T-helper 2 cell treated with Interferon-gamma antibody and Interleukin-4, amounts not matched to agents 5 μg/mL and 100 μg/mL, for 36 hours (primary cell): ENCODE data around the gene DNASE1L2.
"Not testable (repeated sequence)": the region's sequence is repeated elsewhere in the genome, so short reads cannot be mapped to it uniquely, and the experiment has no call there.

ENCODE experiments used
- DNase-seq: peaks from one replicate; pipeline ENCODE4 v3.0.0; 2021; ENCODE audit warnings: low spot score
- H3K27ac Mint-ChIP-seq: one replicate; pipeline ENCODE4 v1.8.0; 2021; ENCODE audit warnings: mild to moderate bottlenecking, mixed read lengths
- H3K27me3 Mint-ChIP-seq: one replicate; pipeline ENCODE4 v1.8.0; 2021; ENCODE audit warnings: low read depth, mixed read lengths
- H3K36me3 Mint-ChIP-seq: one replicate; pipeline ENCODE4 v1.8.0; 2021; ENCODE audit warnings: low read depth, mixed read lengths
- H3K4me1 Mint-ChIP-seq: one replicate; pipeline ENCODE4 v1.8.0; 2021; ENCODE audit warnings: low read depth, mixed read lengths
- H3K4me3 Mint-ChIP-seq: one replicate; pipeline ENCODE4 v1.8.0; 2022; ENCODE audit warnings: mild to moderate bottlenecking, moderate library complexity, mixed read lengths
- H3K9me3 Mint-ChIP-seq: one replicate; pipeline ENCODE4 v1.8.0; 2021; ENCODE audit warnings: mixed read lengths

DNASE1L2 gene

DNA sequence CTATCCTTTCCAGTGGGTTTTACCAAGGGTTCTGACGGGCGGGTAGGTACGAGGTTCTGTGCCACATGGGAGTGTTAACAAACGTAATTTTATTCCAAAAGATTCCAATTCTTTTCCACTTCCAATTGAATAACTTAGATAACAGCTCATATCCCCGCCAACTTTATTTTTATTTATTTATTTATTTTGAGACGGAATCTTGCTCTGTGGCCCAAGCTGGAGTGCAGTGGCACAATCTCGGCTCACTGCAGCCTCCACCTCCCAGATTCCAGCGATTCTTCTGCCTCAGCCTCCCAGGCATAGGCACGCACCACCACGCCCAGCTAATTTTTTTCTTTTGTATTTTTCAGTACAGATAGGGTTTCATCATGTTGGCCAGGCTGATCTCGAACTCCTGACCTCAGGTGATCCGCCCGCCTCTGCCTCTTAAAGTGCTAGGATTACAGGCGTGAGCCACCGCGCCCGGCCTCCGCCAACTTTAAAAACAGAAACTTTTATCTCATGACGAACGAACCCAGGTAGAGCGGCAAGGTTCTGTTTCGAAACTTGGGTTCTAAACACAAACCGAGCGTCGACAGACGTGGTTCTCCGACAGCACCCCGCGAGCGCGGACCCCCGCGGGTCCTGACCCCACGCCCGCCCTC, 14.5 kb downstream of the DNASE1L2 start:
- H3K27ac Mint-ChIP-seq: peak overlapping the region; percentile 92
- DNase-seq: peak; percentile 24
- H3K4me3 Mint-ChIP-seq: peak overlapping the region; percentile 91
- H3K27me3 Mint-ChIP-seq: no peaks in the 10 kb centered on the region
- H3K4me1 Mint-ChIP-seq: peaks cover 3% of the 10 kb centered on the region
- peaks cover 27% of the 10 kb centered on the region for H3K36me3 Mint-ChIP-seq
- no peaks in the 10 kb centered on the region for H3K9me3 Mint-ChIP-seq

DNA sequence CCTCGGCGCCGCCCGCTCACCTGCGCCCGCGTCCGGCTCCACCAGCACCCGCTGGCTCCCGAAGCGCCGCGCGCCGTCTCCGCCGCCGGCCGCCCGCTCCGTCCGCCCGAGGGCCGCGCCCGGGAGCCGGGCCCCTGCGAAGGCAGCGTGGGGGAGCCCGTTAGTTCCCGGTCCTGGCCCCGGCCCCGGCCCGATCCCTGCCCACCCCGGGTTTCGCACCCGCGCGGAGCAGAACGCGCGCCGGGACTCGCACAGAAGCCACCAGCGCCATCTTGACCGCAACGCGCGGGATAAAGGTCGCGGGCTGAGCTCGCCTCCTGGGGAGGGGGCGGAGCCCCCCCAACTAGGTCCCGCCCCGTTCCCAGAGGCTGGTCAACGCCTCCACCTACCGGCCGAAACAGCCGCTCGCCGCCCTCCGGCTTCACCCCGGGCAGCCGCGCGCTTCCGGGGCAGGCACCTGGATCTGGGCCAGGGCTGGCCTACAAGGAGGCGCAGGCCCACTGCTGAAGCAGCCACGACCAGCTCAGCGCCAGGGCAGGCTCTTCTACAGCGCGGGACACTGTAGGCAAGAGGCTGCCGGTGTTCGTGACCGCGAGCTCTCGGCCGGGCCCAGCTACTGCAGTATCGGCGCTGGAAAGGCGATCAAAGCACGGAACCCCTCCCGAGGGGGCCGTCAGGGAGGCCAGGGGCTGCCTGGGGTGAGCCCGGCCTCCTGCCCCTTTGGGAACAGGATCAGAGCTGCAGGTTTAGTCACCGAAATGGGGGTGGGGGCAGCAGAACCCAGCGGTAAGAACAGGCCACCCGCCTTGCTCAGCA, 15.3 kb downstream of the DNASE1L2 start, which contains the start of gene ECI1:
ECI1 (minus strand) TSS at position 292 of the 816 bp plus-strand sequence; CDS start at position 271, 21 bp downstream.
- peak; percentile 89 for DNase-seq
- Mint-ChIP-seq H3K4me1 (peaks cover 3% of the 10 kb centered on the region), H3K27me3 (no peaks in the 10 kb centered on the region), H3K4me3 (peak within 1 kb of the TSS; percentile 91), H3K9me3 (no peaks in the 10 kb centered on the region), H3K36me3 (peaks cover 34% of the 10 kb centered on the region), H3K27ac (peak within 1 kb of the TSS; percentile 92)

DNA sequence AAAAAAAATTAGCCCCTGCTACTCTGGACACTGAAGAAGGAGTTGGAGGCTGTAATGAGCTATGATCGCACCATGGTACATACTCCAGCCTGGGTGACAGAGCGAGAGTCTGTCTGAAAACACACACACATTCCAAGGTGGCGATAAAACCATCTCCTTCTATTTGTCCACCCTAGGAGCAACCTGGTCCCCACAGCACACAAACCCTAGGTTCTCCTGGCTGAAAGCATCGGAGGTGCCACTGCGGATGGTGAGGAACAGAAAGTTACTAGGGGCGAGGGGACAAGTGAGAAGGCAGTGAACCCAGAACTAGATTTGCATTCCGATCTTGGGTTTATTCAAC, 16.5 kb downstream of the DNASE1L2 start:
- Mint-ChIP-seq H3K36me3 (peaks cover 43% of the 10 kb centered on the region), H3K4me3 (no peak overlapping the region)

DNA sequence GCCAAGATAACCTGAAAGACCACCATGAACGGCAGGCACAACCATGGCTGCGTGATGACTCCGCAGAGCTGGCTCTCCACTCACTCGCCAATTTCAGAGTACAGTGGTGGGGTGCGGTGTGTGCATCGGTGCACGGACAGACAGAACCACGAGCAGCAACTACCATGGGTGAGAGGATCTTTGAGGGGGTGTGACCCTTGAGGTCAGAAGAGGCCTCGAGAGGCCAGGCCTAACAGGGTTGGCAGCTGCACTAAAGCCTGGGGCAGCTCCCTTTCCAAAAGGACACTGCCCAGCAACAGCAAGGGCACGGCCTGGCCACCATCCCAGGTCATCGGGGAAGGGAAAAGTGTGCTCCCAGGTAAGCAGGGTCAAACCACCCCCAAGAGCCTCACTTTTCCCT, 17.0 kb downstream of the DNASE1L2 start:
- H3K4me3 Mint-ChIP-seq: no peak overlapping the region
- no peak for DNase-seq
- H3K9me3 Mint-ChIP-seq: no peaks in the 10 kb centered on the region
- no peak overlapping the region for H3K27ac Mint-ChIP-seq
- H3K36me3 Mint-ChIP-seq: peaks cover 48% of the 10 kb centered on the region
- H3K27me3 Mint-ChIP-seq: no peaks in the 10 kb centered on the region
- H3K4me1 Mint-ChIP-seq: peaks cover 3% of the 10 kb centered on the region

More for the DNA sequence above, 16.5 kb downstream of the DNASE1L2 start:
- no peak for DNase-seq
- no peaks in the 10 kb centered on the region for H3K27me3 Mint-ChIP-seq
- H3K27ac Mint-ChIP-seq: peak overlapping the region; percentile 63
- peaks cover 3% of the 10 kb centered on the region for H3K4me1 Mint-ChIP-seq
- H3K9me3 Mint-ChIP-seq: no peaks in the 10 kb centered on the region

DNA sequence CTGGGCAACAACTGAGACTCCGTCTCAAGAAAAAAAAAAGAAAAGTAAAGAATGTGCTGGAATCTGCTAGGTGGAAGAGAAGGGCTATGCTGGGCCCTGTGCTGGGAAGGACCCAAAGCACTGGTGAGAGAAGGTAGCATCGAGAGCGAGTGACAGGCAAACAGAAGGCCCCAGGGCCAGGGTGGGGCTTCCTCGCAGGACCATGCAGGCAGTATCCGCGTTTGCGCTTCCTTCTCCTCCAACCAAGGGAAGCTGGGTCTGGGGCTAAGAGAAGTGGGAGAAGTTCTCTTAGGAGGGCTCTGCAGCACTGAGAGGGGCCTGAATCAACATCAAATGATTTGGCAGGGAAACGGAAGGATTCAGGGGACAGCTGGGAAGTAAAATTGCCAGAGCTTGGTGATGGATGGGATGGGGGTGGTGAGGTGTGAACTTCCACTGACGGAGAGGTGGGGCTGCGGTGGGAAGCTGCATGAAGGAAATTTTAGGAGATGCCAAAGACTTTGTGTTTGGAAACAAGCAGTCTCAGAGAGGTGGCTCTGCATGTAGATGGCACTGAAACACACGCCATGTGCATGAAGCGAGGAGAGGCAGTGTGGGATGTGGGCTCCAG, 20.4 kb downstream of the DNASE1L2 start:
- H3K9me3 Mint-ChIP-seq: no peaks in the 10 kb centered on the region
- H3K27ac Mint-ChIP-seq: no peak overlapping the region
- H3K27me3 Mint-ChIP-seq: no peaks in the 10 kb centered on the region
- no peak for DNase-seq
- H3K4me3 Mint-ChIP-seq: no peak overlapping the region
- peaks cover 2% of the 10 kb centered on the region for H3K4me1 Mint-ChIP-seq
- peaks cover 64% of the 10 kb centered on the region for H3K36me3 Mint-ChIP-seq

DNA sequence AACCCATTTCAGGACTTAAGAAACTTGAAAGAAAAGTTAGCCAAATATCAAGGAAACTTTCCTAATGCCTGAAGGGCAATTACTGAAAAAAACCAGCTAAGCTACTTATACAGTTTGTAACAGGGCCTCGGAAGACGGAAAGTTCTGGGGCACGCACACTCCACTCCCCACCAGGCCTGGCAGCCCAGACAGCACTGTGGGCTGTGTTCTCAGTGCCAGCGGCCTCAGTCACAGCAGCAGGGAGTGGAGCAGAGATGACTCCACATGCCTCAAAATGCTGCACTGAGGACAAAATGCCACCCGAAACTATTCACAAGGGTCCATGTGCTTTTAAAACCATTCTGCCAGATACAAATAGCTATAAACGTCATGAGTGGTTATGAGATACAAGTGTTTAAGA, 21.5 kb downstream of the DNASE1L2 start:
- no peak overlapping the region for H3K4me3 Mint-ChIP-seq
- no peak for DNase-seq
- no peaks in the 10 kb centered on the region for H3K27me3 Mint-ChIP-seq
- no peak overlapping the region for H3K27ac Mint-ChIP-seq
- no peaks in the 10 kb centered on the region for H3K9me3 Mint-ChIP-seq
- peaks cover 70% of the 10 kb centered on the region for H3K36me3 Mint-ChIP-seq
- H3K4me1 Mint-ChIP-seq: peaks cover 2% of the 10 kb centered on the region

DNA sequence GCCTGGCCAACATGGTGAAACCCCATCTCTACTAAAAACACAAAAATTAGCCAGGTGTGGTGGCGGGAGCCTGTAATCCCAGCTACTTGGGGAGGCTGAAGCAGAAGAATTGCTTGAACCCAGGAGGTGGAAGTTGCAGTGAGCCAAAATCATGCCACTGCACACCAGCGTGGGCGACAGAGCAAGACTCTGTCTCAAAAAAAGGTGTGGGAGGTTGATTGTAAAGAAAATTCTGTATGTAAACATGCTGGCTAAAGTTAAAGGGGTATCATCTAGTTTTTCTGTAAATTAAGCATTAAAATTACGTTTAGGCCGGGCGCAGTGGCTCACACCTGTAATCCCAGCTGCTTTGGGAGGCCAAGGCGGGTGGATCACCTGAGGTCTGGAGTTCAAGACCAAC, 22.3 kb downstream of the DNASE1L2 start:
- H3K4me3 Mint-ChIP-seq, H3K27ac Mint-ChIP-seq, H3K4me1 Mint-ChIP-seq, H3K27me3 Mint-ChIP-seq, H3K9me3 Mint-ChIP-seq, DNase-seq: not testable (repeated sequence)
- peaks cover 70% of the 10 kb centered on the region for H3K36me3 Mint-ChIP-seq

DNA sequence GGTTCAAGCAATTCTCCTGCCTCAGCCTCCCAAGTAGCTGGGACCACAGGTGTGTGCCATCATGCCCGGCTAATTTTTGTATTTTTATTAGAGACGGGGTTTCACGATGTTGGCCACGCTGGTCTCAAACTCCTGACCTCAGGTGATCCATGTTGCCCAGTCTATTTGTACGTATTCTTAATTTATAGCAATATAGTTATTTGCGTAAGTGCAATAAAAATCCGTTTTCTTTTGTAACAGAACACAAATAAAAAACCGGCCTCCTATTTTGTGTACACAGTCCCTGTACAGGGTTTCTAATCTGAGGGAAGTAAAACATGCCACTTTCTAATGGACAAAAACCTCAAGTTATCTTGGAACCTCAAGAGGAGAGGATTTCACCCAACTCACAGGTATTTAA, 24.0 kb downstream of the DNASE1L2 start:
- Mint-ChIP-seq H3K9me3 (no peaks in the 10 kb centered on the region), H3K4me3 (no peak overlapping the region), H3K27ac (no peak overlapping the region), H3K27me3 (no peaks in the 10 kb centered on the region), H3K4me1 (peaks cover 9% of the 10 kb centered on the region), H3K36me3 (peaks cover 72% of the 10 kb centered on the region)
- no peak for DNase-seq

DNA sequence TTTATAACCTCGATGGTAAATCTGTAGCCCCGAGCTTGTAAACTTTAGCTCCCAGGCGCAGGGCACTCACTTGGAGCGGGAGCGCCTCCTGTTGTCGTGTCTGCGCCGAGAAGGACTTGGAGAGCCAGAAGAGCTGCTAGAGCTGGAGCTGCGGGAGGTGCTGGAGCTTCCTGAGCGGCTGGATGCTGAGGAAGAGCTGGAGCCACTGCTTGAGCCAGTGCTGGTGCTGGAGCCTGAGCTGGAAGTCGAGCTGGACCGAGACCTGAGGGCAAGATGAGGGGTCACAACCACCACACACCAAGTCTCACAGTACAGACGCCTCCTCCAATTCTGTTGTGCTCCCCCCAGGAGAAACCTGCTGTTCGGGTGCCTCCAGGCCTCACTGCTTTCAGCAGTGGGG, 26.8 kb downstream of the DNASE1L2 start:
- not testable (repeated sequence) for H3K27ac Mint-ChIP-seq, DNase-seq, H3K4me3 Mint-ChIP-seq, H3K9me3 Mint-ChIP-seq, H3K27me3 Mint-ChIP-seq
- Mint-ChIP-seq H3K36me3 (peaks cover 62% of the 10 kb centered on the region), H3K4me1 (peaks cover 22% of the 10 kb centered on the region)

DNA sequence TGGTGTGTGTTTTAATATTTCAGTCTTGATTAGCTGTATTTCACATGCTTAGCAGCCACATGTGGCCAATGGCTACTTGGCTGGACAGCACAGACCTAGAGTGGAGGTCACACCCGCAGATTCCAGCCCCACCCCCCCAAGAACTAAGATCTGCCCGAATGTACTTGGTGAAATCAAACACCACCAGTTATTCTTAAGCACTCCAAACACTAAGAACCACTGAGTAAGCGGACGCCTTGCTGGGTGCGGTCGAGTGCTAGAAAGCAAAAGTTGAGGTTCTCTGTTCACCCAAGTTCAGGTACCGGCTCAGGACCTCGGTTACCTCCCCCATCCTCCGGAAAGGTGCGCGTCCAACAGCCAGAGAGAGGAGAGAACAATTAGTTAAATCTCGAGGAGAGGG, 30.6 kb downstream of the DNASE1L2 start:
- Mint-ChIP-seq H3K4me3 (peak overlapping the region; percentile 93), H3K27ac (peak overlapping the region; percentile 90), H3K36me3 (peaks cover 40% of the 10 kb centered on the region), H3K4me1 (peaks cover 23% of the 10 kb centered on the region)
- DNase-seq, H3K9me3 Mint-ChIP-seq, H3K27me3 Mint-ChIP-seq: not testable (repeated sequence)

DNA sequence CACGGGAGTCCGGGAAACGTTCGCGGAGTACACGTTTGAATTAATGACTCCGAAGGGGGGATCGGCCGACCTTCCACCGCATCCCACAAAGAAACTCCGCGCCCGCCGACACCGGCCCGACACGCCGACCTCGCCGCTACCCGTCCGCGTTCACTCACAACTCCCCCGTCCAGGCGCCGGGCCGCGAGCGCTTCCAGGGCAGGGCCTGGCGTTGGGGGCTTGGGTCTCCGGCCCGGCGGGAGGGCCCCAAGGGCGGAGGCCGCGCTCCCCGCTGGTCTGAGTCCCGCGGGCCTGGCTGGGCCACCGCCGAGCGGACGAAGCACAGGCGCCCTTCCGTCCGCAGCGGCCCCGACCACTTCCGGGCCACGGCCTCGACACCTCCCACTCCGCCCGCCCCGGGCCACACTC, 31.3 kb downstream of the DNASE1L2 start:
- not testable (repeated sequence) for DNase-seq, H3K9me3 Mint-ChIP-seq, H3K27me3 Mint-ChIP-seq
- Mint-ChIP-seq H3K36me3 (peaks cover 34% of the 10 kb centered on the region), H3K4me3 (peak overlapping the region; percentile 93), H3K4me1 (peaks cover 23% of the 10 kb centered on the region), H3K27ac (peak overlapping the region; percentile 98)

DNA sequence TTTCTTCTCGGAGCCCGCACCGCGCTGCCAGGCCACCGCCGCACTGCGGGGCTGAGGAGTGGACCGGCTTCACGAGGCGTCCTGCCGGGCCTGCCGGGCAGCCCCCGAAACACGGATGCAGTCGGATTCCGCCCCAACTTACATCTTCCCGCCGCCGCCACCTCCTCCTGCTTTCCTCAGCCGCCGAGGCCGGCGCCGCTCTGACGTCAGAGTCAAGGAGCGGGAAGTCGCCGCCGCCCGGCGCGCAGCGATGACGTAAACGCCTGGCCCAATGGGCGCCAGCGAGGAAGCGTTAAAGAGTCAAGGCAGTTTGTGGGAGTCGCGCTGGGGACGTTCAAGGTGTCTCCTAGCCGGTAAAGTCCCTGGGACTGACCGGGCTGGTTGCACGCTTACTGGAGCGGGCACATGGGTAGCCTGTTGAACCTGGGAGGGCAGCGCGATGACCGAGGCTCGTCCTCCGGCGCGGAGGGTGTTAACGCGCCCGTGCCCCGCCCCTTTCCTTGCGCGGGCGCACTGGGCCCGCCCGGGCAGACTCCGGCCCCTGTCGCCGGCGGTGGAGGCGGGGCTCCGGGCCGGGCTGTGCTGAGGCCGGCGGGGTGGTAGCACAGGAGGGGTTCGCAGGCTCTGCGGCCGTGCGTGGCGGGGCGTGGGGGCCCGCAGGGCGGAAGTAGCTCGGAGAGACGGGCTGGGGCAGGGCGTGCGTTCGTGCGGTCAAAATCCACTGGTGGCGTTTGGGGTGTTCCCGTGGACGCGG, 31.8 kb downstream of the DNASE1L2 start, which contains the start of gene RNPS1:
RNPS1 (minus strand) TSS at position 214 of the 754 bp plus-strand sequence. CDS start 3,483 bp downstream, outside the sequence.
- peak within 1 kb of the TSS; percentile 93 for H3K4me3 Mint-ChIP-seq
- peak within 1 kb of the TSS; percentile 98 for H3K27ac Mint-ChIP-seq
- H3K9me3 Mint-ChIP-seq: no peaks in the 10 kb centered on the region
- DNase-seq: peak; percentile 98
- H3K36me3 Mint-ChIP-seq: peaks cover 28% of the 10 kb centered on the region
- peaks cover 23% of the 10 kb centered on the region for H3K4me1 Mint-ChIP-seq
- H3K27me3 Mint-ChIP-seq: no peaks in the 10 kb centered on the region

DNA sequence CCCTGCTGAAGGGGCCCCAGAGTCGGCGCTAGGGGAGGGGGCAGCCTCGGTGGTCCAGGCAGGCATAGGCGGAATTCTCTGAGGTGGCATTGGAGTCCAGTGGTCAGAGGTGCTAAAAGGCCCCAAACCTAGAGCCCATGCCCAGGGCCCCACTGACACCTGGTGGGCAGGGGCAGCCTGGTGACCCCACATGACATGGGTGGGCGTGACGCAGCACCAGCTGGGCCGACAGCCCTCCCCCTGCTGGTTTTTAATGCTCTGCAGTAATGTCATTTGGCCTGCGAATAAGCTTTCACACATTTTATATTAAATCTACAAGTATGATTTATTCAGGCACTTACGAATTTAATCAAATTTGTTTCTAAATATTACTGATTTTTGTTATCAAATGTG, 33.8 kb downstream of the DNASE1L2 start:
- Mint-ChIP-seq H3K9me3 (no peaks in the 10 kb centered on the region), H3K27ac (no peak overlapping the region), H3K36me3 (peaks cover 18% of the 10 kb centered on the region), H3K4me3 (peak overlapping the region; percentile 93), H3K27me3 (no peaks in the 10 kb centered on the region), H3K4me1 (peaks cover 16% of the 10 kb centered on the region)
- no peak for DNase-seq
